LNCAP (cell line): Measurements from ENCODE around the gene TUBA3C.

ENCODE experiments used
- CTCF ChIP-seq: fragments of 450-650 bp; IDR thresholded peaks from 2 replicates; pipeline ENCODE4 v1.5.1; 2017; ENCODE audit warnings: mild to moderate bottlenecking

Gene TUBA3C

DNA sequence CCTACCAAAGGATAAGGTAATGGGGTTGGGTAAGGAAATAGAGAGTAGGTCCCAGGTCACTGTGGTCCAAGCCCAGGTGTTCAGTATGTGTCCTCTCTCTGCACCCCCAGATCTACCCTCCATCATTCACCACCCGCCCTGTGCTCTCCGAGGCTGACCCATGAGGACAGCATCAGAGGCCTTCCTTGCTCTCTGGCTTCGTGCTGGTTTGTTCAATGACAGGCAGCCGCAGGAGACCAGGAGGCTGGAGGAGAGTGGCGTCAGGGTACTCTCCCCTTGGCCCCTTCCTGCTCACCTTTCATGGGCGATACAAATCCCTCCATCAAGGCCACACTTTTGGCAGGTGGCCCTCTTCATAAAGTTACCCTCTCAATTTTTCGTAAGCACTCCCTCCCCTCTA, 1.7 kb downstream of the TUBA3C start:
- no peak for TF ChIP-seq CTCF

DNA sequence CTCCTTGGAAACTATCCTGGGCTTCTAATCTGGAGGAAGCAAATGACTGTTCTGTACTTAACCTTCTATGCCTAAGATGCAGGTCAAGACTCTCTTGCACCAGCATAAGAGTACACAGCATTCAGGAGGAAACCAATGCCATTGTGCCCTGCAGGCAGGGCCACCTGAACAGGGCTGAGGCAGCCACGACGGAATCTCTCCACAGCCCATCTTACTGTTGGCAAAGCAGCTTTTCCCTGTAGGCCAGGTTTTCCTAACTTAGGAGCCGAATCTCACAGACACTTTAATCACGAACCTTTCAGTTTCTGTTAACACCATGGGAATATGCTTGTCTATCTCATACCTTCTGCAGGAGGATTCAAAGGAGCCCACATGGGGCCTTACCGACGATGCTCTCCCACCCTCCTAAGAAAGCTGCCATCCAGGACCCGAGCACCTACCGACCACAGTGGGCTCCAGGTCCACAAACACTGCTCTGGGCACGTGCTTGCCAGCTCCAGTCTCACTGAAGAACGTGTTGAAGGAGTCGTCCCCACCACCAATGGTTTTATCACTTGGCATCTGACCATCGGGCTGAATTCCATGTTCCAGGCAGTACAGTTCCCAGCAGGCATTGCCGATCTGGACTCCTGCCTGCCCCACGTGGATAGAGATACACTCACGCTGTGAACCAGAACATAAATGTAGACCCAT, 2.6 kb downstream of the TUBA3C start:
- no peak for TF ChIP-seq CTCF

DNA sequence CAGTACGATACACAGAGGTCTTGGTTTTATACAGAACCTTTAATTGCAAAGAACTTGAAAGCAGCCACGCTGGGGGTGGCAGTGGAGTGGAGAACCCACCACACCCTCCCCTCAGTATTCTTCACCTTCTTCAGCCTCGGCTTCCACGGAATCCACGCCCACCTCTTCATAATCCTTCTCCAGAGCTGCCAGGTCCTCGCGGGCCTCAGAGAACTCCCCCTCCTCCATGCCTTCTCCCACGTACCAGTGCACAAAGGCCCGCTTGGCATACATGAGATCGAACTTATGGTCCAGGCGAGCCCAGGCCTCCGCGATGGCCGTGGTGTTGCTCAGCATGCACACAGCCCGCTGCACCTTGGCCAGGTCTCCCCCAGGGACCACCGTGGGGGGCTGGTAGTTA, 7.9 kb downstream of the TUBA3C start:
- TF ChIP-seq CTCF, result no peak

DNA sequence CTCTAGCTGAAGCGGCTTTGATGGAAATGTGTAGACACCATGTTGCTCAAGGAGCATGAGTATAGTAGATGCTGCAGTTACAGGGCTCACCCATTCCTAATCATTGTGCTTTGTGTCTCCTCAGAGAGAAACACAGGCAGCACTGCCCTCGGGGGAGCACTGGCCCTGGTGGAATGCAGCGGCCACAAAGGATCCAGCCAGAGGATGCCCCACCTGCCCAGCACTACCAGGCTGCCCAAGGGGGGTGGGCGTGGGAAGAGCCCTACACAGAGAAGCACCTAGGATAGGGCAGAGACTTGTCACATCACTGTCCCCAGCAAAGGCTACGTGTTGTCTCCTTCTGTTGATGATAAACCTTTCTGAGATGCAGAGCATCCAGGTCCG, 9.0 kb downstream of the TUBA3C start:
- no peak for TF ChIP-seq CTCF

DNA sequence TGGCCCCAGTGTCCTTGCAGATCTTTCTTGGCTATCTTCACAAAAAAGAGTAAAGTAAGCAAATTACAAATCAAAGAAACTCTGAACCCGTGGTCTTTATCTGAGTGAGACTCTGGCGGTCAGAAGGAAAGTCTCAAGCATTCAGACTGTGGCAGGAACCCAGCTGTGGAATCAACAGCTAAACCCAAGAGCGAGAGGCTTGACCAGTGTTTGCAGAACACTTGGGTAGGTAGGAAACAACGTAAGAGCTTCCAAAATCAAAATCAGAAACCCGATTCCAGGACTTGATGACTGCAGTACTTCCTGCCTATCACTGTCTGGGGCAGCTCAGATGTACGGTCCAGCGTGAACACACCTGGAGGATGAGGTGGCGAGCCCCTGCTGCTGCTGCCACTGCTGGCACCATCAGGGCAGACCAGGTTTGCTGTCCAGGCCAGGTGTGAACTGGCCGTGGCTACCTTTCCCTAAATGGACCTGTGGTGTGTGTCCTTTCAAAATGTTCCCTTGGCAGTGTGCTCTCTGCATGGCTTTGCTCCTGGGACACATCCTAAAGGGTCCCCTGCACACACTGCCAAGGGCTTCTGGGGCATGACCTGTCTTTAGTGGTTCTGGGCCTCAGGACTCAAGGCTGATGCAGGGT, 9.5 kb downstream of the TUBA3C start:
- no peak for TF ChIP-seq CTCF

DNA sequence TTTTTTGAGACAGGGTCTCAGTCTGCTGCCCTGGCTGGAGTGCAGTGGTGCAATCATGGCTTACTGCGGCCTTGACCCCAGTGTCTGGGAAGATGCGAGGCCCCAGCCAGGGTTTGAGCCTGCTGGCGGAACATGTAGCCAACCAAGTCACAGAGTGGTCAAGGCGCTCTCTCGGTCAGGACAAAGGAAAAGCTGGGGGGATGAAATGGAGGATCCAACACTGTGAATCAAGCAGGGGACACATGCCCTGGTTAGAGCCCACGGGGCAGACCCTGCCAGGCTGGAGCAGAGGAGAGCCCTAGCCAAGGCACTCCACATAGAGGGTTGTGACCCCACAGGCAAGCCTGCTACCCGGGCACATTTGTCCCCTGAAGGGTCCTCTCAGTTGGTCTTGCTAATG, 10.1 kb downstream of the TUBA3C start:
- TF ChIP-seq CTCF, result no peak

DNA sequence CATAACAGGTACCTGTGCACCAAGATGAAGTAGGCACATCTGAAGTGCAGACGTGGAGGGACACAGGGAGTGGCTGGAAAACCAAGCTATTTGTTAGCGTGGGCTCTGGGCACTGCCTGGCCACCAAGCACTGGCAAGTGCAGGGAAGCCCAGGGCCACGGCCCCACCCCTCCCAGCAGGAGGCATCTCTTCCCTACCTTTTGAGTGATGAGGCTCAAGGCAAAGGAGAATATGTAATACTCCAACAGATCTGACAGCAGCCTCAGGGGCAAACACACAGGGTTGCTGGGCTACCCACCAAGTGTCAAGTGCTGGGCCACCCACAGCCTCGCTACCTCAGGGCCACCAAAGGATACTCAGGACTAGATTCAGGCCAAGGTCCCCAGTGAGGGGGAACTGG, 11.6 kb downstream of the TUBA3C start:
- no peak for TF ChIP-seq CTCF
